Activated CD4-positive, alpha-beta T cell treated with anti-CD3 and anti-CD28 coated beads for 1 hour (primary cell): ENCODE data around the gene THEMIS.

Source experiments
- DNase-seq: peaks from one replicate; pipeline ENCODE4 v3.0.0-alpha.2; 2020

Gene THEMIS

DNA sequence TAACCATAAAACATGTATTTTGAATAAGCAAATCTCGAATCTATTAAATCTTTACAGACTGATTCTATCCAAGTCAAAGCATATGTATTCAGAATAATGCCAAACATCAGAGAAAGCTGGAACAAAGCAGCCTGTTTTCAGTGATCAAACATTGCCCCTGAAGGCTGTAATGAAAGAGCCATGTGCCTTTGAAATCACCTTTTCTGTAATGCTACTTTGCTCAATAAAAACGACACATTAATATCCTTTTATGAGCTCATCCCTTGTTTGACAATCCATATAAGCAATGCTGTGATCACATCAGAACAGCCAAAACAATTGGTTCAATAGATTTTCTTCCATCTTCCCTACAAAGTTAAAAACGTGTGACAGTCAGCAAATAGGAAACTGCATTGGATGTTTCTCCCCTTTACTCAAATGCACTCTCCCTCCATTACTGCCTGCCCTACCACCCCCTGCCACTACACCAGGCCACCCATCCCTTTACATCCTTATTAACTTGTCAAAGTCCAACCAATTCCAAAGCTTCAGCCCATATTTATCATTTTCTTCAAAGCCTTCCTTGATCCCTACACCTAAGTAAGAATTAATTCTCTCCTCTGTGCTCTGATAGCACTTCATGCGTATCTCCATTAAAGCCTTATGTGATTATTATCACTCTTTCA lies 42.0 kb downstream of the THEMIS start:
- no peak for DNase-seq

DNA sequence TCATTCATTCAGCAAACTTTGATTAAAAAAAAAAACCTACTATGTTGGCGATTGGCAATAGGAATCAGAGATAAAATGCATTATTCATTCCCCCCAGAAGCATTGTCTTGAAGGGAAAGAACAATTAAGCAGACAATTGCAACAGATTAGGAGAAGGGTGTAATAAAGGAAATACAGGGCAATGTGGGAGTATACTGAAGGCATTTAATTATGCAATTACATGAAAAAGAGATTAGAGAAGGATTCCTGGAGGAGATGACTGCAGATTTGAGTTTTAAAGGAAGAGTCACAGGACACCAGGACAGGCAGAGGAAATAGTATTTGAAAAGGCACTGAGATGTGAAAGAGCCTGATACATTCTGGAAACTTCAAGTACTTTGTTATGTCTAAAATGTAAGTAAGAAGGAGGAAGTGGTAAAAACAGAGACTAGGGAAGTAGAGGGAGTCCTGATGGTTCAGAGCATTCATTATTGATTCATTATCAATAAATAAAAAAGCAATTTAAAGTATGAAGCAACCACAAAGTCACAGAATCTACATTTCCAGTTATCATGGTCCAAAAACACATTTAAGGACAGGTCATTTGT lies 43.7 kb downstream of the THEMIS start:
- no peak for DNase-seq

- DNase-seq: no peak
Observed at GRCh38 chr6:127855542-127856159, 45.2 kb downstream of the THEMIS start.

DNA sequence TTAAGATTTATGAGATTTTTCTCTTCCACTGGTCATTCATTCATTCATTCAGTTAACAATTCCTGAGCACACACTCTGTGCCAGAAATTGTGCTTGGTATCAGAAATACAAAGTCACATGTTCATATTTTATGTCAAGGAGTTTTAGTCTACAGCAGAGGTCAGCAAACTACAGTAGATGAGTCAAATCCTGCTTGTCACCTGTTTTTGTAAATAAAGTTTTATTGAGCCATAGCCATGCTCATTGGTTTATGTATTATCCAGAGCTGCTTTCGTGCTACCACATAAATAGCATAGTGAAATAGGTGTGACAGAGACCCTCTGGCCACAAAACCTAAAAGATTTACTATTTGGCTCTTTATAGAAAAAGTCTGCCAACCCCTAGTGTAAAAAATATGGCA lies 46.8 kb downstream of the THEMIS start:
- DNase-seq: no peak

DNA sequence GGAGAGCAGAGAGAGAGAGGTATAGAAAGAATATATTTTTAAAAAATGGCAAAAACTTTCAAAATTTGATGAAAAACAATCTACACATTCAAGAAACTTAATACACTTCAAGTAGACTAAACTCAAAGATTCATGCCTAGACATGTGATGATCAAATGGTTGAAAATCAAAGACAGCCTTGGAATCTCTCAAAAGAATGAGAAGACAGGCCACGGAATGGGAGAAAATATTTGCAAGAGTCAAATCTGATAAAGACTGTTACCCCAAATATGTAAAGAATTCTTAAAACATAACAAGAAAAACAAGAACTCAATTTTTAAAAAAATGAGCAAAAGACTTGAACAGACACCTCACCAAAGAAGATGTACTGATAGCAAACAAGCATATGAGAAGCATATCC lies 49.7 kb downstream of the THEMIS start:
- DNase-seq: no peak

DNA sequence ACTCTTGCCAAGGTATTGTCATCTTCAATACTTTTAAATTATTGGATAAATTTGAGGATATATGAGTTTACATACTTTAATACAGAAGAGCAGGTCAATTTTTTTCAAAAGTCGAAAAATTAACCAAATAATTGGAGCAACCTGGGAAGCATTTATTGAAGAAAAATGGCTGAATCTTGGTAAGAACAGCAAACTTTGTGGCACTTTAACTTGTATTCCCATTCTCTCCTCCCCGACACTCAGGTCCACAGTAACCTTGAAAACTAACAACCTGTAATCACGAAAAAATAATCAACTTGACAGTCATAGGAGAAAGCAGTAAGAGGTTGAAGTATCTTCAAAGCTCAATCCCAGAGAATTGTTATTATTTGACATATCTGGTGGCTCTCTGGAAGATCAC lies 55.6 kb downstream of the THEMIS start:
- no peak for DNase-seq

- DNase-seq: no peak
Observed at GRCh38 chr6:127844529-127844928, 56.3 kb downstream of the THEMIS start.

- no peak for DNase-seq
Observed at GRCh38 chr6:127843582-127843981, 57.3 kb downstream of the THEMIS start.

GRCh38 chr6:127842562-127842961 lies 58.3 kb downstream of the THEMIS start:
- no peak for DNase-seq

GRCh38 chr6:127841811-127842210 lies 59.0 kb downstream of the THEMIS start:
- DNase-seq: no peak

DNA sequence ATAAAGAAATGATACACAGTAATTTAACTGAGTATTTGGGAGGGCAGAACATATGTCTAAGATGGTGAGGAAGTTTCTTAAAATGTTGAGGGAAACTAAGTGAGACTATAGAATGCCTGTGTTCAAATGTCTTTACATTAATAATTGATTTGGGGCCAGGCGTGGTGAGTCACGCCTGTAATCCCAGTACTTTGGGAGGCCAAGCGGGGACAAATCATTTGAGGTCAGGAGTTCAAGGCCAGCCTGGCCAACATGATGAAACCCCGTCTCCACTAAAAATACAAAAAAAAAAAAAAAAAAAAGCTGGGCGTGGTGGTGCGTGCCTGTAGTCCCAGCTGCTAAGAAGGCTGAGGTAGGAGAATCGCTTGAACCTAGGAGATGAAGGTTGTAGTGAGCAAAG lies 66.7 kb downstream of the THEMIS start:
- DNase-seq: no peak

DNA sequence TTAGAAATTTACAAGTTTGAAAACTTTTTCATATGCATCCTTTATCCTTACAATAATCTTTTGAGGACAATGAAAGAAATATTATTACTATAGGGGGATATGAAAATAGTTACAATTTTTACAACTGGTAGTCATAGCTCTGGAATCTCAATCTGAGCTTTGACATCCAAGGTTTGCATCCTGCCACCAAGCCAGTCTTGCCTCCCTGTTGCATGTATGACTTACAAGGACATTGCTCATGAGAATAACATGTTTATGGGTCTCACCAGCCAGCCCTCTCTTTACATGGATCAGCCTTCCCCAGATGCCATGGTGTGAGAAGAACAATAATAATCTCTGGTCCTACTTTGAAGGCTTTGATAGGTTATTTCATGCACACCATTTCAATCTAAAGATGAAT lies 67.5 kb downstream of the THEMIS start:
- no peak for DNase-seq

DNA sequence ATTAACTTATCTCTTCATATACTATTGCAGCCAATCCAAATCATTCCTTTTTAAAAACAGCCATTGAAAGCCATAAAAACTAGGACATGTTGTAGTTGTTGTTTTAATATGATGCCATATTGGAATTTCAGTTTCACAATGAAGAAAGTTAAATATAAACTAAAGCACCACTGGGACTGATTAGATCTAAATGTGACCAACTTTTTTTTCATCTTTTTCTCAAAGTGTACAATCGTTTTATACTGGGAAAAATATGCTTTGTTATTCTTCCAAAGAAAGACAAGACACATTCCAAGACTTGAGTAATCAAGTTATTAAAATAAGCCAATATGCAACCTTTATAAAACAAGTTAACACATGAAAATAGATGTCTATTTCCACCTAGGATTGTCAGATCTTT lies 68.5 kb downstream of the THEMIS start:
- DNase-seq: no peak

DNA sequence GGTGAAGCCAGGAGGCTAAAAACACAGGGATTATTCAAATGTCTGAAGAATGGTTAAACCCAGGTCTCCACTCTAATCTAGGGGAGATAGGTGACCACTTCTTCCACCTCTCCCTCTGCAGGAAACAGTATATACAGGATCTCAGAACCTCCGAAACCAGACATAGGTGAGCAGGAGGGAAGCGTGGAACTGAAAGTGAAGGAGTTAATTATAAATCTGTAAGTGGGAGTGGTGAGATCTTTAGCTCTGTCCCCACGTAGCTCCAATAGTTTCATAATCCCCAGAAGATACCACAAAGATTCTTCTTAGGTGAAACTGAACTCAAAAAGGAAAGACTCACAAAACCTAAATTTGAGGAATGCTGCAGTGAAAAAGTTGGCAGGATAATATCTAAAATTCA lies 76.8 kb downstream of the THEMIS start:
- no peak for DNase-seq

GRCh38 chr6:127821431-127821830 lies 79.4 kb downstream of the THEMIS start:
- no peak for DNase-seq

DNA sequence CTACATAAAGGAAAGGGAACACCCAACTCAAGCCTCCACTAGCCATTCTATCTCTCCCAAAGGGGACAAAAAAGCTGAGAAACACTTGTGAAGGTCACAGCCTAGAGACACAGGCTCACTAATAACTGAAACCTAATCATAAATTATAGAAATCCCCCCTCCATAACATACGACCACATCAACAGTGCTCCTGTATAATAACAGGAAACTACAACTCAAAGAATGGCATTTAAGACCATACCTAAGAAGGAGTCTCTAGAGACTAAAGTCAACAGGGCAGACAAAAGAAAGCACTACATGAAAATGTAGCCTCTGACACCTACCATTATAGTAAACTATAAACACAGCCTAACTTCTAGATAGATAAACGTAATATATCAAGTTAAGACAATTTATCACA lies 82.7 kb downstream of the THEMIS start:
- no peak for DNase-seq

DNA sequence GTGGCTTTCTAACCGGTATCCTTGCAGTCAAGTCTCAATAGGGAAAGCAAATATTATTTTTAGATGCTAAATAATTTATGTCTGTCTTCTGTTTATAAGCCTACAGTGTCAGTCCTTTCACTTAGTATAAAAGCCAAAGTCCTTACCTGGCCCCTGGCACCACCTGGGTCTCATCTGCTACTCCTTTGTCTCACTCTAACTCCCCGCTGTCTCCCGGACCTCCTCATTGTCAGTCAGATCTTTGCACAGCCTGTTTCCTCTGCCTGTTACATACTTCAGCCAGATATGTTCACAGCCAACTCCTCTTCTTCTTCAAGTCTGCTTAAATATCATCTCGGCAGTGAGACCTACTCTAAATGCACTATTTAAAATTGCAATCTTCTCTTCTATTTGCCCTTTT lies 84.2 kb downstream of the THEMIS start:
- DNase-seq: no peak

GRCh38 chr6:127813699-127814027 lies 87.2 kb downstream of the THEMIS start:
- no peak for DNase-seq

- no peak for DNase-seq
Observed at GRCh38 chr6:127812985-127813698, 87.7 kb downstream of the THEMIS start.

GRCh38 chr6:127811900-127812570 lies 88.8 kb downstream of the THEMIS start:
- DNase-seq: no peak

DNA sequence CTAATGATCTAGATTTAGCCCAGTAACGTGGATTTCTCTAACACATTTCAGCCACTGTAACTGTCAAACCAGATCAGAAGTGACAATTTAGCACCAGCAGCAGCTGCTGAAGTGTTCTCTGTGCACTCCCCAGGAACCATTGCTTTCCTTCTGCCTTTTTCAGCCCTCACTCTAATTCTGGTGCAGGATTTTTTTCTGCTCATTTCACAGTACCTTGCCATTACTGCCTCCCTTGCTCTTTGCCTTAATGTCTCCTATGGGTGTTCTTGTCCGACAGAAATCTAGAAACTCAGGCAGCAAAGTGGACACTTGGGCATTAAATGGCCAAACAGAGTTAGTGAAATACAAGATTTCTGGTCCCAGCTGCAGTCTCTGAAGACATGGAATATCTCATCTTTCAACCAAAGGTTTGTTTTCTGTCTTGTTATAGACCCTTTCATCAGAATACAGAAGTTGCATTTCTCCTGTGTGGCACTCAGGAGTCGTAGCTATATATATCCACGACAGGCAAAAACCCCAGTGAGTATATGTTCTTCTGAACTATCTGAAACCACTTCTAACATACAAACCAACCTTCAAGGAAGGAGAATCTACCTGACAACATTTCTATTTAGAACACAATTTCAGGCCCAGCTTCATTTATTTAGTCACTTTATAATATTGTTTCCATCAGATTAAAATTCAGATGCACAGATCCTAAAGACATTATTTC lies 92.9 kb downstream of the THEMIS start:
- no peak for DNase-seq

GRCh38 chr6:127796713-127797112 lies 104.1 kb downstream of the THEMIS start:
- no peak for DNase-seq

- DNase-seq: no peak
Observed at GRCh38 chr6:127794405-127794804, 106.5 kb downstream of the THEMIS start.
